ENCODE results near the gene YBEY.

The YBEY gene

GRCh38 chr21:46265736-46266525, 20.2 kb upstream of the YBEY start:
- no peak for DNase-seq

GRCh38 chr21:46266946-46267345, 19.2 kb upstream of the YBEY start:
- no peak for DNase-seq

- DNase-seq, result no peak
These were observed 17.8 kb upstream of the YBEY start for GRCh38 chr21:46268371-46268770.

GRCh38 chr21:46269466-46269865, 16.7 kb upstream of the YBEY start:
- no peak for DNase-seq

GRCh38 chr21:46273341-46273740, 12.8 kb upstream of the YBEY start:
- DNase-seq, result no peak

- DNase-seq, result no peak
These were observed 11.2 kb upstream of the YBEY start for GRCh38 chr21:46274797-46275390.

- no peak for DNase-seq
These were observed 2.0 kb upstream of the YBEY start for GRCh38 chr21:46284077-46284644.

- no peak for DNase-seq
These were observed 1.4 kb upstream of the YBEY start for GRCh38 chr21:46284733-46285132.

GRCh38 chr21:46285206-46285661, 908 bp upstream of the YBEY start, which contains the start of gene MCM3AP:
MCM3AP (minus strand) TSS chr21:46285611; CDS start chr21:46285286, 325 bp downstream.
- DNase-seq, result no peak

- no peak for DNase-seq
These were observed 483 bp downstream of the YBEY start for GRCh38 chr21:46286648-46287002.

- DNase-seq, result no peak
These were observed 1.4 kb downstream of the YBEY start for GRCh38 chr21:46287541-46287940.

GRCh38 chr21:46289655-46290179, 3.6 kb downstream of the YBEY start:
- no peak for DNase-seq

- DNase-seq, result no peak
These were observed 5.4 kb downstream of the YBEY start for GRCh38 chr21:46291561-46291960.

- no peak for DNase-seq
These were observed 8.6 kb downstream of the YBEY start for GRCh38 chr21:46294647-46295176.

- DNase-seq, result no peak
These were observed 9.1 kb downstream of the YBEY start for GRCh38 chr21:46295177-46295770.

GRCh38 chr21:46295996-46296752, 10.0 kb downstream of the YBEY start:
- DNase-seq, result no peak

- no peak for DNase-seq
These were observed 11.5 kb downstream of the YBEY start for GRCh38 chr21:46297338-46298271.

- no peak for DNase-seq
These were observed 13.0 kb downstream of the YBEY start for GRCh38 chr21:46299167-46299566.

- DNase-seq, result no peak
These were observed 15.6 kb downstream of the YBEY start for GRCh38 chr21:46301759-46302158.

- DNase-seq, result no peak
These were observed 18.3 kb downstream of the YBEY start for GRCh38 chr21:46304437-46304836.

GRCh38 chr21:46304955-46305354, 18.8 kb downstream of the YBEY start:
- DNase-seq, result no peak

Data from activated CD4-positive, CD25-positive, alpha-beta regulatory T cell treated with anti-CD3 and anti-CD28 coated beads, Interleukin-2, amount 50 U/mL, for 72 hours (primary cell).